NK-92 treated with Interleukin-12 subunit alpha and Interleukin-12 subunit beta, amount 100 ng/mL, for 24 hours (cell line): ENCODE data around the gene ENO2.

ENCODE experiments used
- DNase-seq: peaks from one replicate; lab custom pipeline; 2025; lab: John Stamatoyannopoulos, UW

Gene ENO2

GRCh38 chr12:6932766-6933165, 18.4 kb downstream of the ENO2 start:
- no peak for DNase-seq

GRCh38 chr12:6934110-6934509, 19.7 kb downstream of the ENO2 start:
- DNase-seq: no peak

GRCh38 chr12:6935371-6936193, 21.2 kb downstream of the ENO2 start:
- no peak for DNase-seq

GRCh38 chr12:6936194-6936635, 21.8 kb downstream of the ENO2 start:
- no peak for DNase-seq

- no peak for DNase-seq
These were observed 22.5 kb downstream of the ENO2 start for GRCh38 chr12:6936636-6937480.

- peak; percentile 68 for DNase-seq
These were observed 23.3 kb downstream of the ENO2 start for GRCh38 chr12:6937481-6938352.

GRCh38 chr12:6938353-6939190, 24.2 kb downstream of the ENO2 start:
- no peak for DNase-seq

- no peak for DNase-seq
These were observed 24.8 kb downstream of the ENO2 start for GRCh38 chr12:6939191-6939540.

- DNase-seq: no peak
These were observed 26.9 kb downstream of the ENO2 start for GRCh38 chr12:6941267-6941666.

- DNase-seq: no peak
These were observed 27.4 kb downstream of the ENO2 start for GRCh38 chr12:6941782-6942181.

- DNase-seq: no peak
These were observed 27.9 kb downstream of the ENO2 start for GRCh38 chr12:6942331-6942665.

GRCh38 chr12:6943389-6943721, 29.0 kb downstream of the ENO2 start:
- no peak for DNase-seq

- DNase-seq: no peak
These were observed 29.5 kb downstream of the ENO2 start, which contains the start of the genes C12orf57 and RNU7-1 for GRCh38 chr12:6943722-6944380. Gene C12orf57 (plus strand): TSS chr12:6944022. CDS start chr12:6944122, 100 bp downstream. Gene RNU7-1 (plus strand): TSS chr12:6943816.

- peak; percentile 72 for DNase-seq
These were observed 30.2 kb downstream of the ENO2 start for GRCh38 chr12:6944381-6945186.

- no peak for DNase-seq
These were observed 31.2 kb downstream of the ENO2 start for GRCh38 chr12:6945613-6946012.

- DNase-seq: no peak
These were observed 31.9 kb downstream of the ENO2 start for GRCh38 chr12:6946033-6946919.

- DNase-seq: no peak
These were observed 32.6 kb downstream of the ENO2 start for GRCh38 chr12:6946920-6947374.

- no peak for DNase-seq
These were observed 33.2 kb downstream of the ENO2 start for GRCh38 chr12:6947615-6948014.
